RPMI8226 (cell line): ENCODE measurements around the gene SLC35A5.
A peak's percentile ranks its signal among the peaks of the same experiment; 100 is the strongest.

Experiments
- DNase-seq: peaks from one replicate; pipeline ENCODE4 v3.0.0-alpha.2; 2015

Gene SLC35A5

GRCh38 chr3:112579232-112579631, 17.4 kb downstream of the SLC35A5 start:
- DNase-seq, result no peak

GRCh38 chr3:112579697-112580096, 17.9 kb downstream of the SLC35A5 start:
- DNase-seq, result no peak

DNA sequence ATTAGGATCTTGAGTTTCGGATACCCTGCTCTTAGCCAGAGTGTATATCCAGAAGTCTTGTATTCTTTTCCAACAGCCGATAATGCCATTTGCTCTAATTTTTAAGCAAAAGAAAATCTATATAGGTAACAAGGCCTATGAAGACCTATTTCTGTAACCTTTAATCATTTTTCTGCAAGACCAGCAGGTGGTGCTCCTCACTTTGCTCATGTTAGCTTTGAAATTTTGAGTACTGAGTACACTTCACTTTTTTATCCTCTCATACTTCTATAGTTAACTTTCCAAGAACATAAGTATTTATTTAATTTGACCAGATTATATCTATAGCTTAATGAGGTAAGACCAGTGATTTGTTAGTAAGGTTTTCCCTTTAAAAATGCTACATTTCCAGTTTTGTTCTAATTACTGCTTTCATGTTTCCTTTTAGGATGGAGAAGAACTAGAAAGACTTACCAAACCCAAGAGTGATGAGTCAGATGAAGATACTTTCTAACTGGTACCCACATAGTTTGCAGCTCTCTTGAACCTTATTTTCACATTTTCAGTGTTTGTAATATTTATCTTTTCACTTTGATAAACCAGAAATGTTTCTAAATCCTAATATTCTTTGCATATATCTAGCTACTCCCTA, 20.5 kb downstream of the SLC35A5 start:
- peak; percentile 40 for DNase-seq

- DNase-seq, result no peak
These were observed 21.3 kb downstream of the SLC35A5 start for GRCh38 chr3:112583105-112583504.

DNA sequence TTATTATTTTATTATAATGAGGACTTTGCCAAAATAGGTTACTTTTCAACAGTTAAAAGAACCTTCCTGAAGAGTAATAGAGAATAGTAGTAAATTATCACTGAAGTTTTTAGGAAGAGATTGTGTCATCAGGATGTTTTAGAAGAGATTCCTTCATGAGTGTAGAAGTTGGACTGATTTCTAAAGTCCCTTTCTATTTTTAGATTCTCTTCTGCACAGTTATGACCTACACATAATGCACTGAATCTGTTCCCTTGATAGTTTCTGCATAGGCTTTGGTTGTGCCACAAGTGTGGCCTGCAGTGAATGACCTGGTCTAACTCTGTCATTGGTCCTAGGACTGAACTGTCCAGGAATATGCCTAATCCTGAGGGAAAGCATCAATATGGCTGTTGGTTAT, 23.9 kb downstream of the SLC35A5 start:
- no peak for DNase-seq

- DNase-seq, result no peak
These were observed 25.5 kb downstream of the SLC35A5 start for GRCh38 chr3:112587336-112587735.

- DNase-seq, result no peak
These were observed 31.4 kb downstream of the SLC35A5 start for GRCh38 chr3:112593258-112593657.

- DNase-seq, result no peak
These were observed 33.0 kb downstream of the SLC35A5 start for GRCh38 chr3:112594856-112595255.

DNA sequence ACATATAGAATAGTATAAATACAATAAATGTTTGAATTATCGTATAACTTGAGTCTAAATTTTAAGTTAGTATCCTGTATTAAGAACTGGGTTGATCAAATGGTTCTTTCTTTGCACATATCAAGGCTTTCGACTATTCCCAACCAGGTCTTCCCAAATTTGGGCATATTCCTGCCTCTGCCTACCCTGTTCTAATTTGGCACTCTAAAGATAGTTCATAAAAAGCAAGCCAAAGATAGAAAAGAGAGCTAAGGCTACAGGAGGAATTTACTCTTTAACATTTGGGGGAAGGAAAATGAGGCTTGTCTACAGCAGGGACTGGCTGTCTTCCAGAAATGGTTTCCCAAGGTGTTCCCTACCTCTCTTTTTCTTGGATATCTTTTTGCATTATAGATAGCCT, 36.1 kb downstream of the SLC35A5 start:
- DNase-seq, result no peak

- DNase-seq, result no peak
These were observed 36.9 kb downstream of the SLC35A5 start for GRCh38 chr3:112598731-112599130.

- DNase-seq, result no peak
These were observed 40.5 kb downstream of the SLC35A5 start for GRCh38 chr3:112602217-112602838.

DNA sequence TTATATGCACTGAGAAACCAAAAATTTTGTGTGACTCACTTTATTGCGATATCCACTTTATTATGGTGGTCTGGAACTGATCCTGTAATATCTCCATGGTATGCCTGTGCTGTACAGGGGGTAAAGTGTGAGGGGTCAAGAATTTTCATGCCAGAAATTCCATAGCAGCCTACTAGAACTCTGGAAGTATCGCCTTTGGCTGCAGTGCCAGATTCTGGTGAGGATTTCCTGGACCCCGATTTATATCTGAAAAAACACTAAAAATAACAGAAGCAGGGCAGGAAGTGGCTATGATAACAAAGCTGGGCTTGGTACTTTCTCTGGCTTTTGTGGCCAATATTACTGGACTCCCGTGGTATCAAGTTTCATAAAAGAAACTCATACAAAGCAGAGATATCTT, 42.7 kb downstream of the SLC35A5 start:
- DNase-seq, result no peak

- no peak for DNase-seq
These were observed 43.4 kb downstream of the SLC35A5 start for GRCh38 chr3:112605285-112605684.

- no peak for DNase-seq
These were observed 44.3 kb downstream of the SLC35A5 start for GRCh38 chr3:112606098-112606497.

GRCh38 chr3:112607863-112608262, 46.0 kb downstream of the SLC35A5 start:
- no peak for DNase-seq

DNA sequence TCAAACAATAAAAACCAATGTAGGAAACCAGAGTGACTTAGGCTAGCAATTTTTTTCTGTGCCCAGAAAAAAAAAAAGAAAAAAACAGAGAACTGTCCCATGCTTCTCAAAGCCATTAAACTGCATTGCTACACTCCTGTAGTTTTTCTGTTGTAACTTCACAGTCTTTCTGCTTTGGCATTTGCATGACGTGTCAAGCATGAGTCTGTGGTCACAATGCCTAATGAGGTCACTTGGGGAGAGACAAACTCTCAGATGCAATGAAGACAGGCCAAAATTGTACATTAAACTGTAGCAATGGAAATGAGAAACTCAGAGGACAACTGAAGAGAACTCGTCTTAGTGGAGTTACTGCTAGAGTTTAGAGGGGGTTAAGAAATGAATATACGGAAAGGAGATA, 48.3 kb downstream of the SLC35A5 start:
- DNase-seq, result no peak

DNA sequence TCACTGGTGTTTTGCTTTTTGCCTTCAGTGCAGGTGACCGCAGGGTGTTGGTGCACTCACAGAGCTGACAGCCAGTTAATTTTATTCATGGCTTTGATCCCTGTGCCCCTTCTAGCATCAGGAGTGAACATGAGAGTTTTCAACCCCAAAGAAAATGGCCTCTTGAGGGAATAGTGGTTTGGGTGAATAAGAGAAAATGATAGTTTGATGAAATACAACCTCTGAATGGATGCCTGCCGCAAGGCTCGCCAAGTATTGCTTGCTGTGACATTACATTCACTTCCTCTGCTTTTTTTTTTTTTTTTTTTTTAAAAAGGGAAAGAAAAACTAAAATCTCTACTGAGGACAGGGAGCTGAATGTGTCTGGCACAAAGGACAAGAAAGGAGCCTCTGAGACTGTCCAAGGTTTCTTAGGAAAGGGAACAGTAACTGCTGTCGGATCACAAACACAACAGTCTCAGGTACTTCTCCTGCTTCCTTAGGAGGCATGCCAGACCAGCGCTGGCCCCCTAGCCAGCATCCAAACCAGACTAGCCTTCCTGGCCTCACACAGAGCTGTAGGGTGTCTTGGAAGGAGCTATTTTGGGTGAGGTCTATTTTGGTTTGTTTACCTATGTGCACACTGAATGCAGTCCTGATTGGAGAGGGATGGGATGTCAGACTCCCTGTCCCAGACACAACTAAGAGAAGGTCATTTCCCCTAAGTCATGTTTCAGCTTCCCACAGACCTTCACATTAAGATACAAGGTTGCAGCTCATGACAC, 50.1 kb downstream of the SLC35A5 start:
- DNase-seq, result no peak

GRCh38 chr3:112615989-112616731, 54.3 kb downstream of the SLC35A5 start:
- DNase-seq, result no peak

GRCh38 chr3:112617285-112617684, 55.4 kb downstream of the SLC35A5 start:
- DNase-seq, result no peak

- no peak for DNase-seq
These were observed 57.5 kb downstream of the SLC35A5 start for GRCh38 chr3:112619295-112619694.

DNA sequence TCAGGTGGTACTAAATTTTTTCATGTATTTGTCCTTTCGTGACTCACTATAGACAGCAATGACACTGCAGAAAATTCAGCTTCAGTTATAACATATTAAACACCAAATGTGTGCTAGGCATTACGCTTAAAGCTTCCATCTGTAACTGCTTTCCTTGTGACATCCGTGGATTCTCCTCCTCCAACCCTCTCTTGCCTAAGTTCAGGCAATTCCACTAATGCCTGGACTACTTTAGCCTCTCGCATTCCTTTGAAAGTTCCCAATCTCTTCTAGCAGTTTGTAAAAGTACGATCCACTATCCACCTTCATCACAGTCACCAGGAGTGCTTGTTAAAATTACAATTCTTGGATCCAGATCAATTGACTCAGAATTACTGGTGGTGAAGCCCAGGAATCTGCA, 61.4 kb downstream of the SLC35A5 start:
- DNase-seq, result no peak

DNA sequence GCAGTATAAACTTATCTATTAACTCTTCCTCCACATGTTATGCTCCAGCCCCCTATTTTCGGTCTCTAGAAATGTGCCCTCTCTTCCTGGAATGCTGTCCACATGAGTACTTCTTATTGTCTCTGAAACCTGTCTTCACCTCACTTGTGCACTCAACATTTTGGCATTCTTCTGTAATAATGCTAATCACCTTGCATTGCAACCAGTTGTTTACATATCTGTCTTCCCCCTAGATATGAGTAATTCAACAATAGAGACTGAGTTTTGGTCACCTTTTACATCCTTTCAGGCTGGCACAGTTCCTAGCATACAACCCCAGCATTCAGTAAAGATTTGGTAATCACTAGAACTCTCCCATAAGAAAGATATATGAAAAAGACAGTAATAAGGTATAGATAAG, 61.9 kb downstream of the SLC35A5 start:
- DNase-seq, result no peak

GRCh38 chr3:112627419-112627818, 65.6 kb downstream of the SLC35A5 start:
- DNase-seq, result no peak
